Gastroesophageal sphincter (tissue), 3 donors: Measurements from ENCODE around the gene NCOA6.

Source experiments
- EP300 ChIP-seq: sonication (generic); formaldehyde crosslinking; IDR thresholded peaks from one replicate; pipeline ENCODE4 v1.6.1; 2017; ENCODE audit warnings: antibody characterized with exemption, mild to moderate bottlenecking
- POLR2A ChIP-seq, 2 donors: fragments of 450-650 bp; IDR thresholded peaks; one replicate each; pipeline ENCODE4 v1.6.1; 2017; ENCODE audit warnings: antibody characterized with exemption in 2 of 2, mild to moderate bottlenecking in 2 of 2, moderate library complexity in 1 of 2
- POLR2AphosphoS5 ChIP-seq: sonication (generic); formaldehyde crosslinking; IDR thresholded peaks from one replicate; pipeline ENCODE4 v1.6.1; 2017; ENCODE audit warnings: antibody characterized with exemption
- TF ChIP-seq, protein P1 (sequence below), 4 experiments: fragments of 200-600 bp in 2 of 4; fragments of 450-650 bp in 2 of 4; sonication (generic) in 1 of 4; IDR thresholded peaks; one replicate each; pipeline ENCODE4 v1.5.1; 2017 to 2019; ENCODE audit warnings: antibody characterized with exemption in 4 of 4, mild to moderate bottlenecking in 2 of 4, moderate library complexity in 2 of 4

DNA sequence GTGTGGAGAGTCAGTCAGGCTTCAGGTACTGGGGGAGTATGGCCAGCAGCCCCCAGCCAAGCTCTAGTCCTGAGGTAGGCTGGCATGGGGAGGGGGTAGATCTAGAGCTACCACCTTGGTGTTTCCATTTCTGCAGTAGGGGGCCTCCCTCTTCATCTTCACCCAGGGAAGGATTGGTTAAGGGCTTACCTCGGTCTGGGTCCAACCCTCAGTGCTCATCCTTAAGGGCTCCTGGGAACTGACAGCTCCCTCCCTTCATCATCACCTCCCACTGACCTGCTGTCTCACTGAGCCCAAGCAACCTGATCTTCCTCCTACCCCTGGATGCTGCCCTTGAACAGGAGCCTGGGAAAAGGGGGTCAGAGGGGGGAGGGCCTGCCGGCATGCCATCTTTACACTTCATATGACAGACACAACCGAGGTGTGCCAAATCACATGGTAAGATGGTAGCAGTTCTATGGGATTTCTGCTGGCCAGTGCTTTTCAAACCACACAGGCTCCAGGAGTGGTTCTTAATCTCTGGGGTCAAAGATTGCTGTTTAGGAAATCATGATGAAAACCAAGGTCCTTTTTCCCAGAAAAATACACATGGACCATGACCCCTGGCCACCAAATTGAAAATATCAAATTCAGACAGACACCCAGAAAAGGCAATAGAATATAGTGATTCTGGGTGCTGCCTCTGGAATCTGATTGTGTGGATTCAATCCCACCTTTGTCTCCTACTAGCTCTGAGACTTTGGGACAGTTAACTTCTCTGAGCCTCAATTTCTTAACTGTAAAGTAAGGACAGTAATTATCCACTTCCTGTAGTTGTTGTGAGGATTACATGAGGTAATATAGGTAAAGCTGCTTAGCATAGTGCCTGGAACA lies 118.3 kb downstream of the NCOA6 start:
- TF ChIP-seq POLR2A (IDR thresholded peaks at IDR 0.05), result no peak
- TF ChIP-seq, protein P1, sequence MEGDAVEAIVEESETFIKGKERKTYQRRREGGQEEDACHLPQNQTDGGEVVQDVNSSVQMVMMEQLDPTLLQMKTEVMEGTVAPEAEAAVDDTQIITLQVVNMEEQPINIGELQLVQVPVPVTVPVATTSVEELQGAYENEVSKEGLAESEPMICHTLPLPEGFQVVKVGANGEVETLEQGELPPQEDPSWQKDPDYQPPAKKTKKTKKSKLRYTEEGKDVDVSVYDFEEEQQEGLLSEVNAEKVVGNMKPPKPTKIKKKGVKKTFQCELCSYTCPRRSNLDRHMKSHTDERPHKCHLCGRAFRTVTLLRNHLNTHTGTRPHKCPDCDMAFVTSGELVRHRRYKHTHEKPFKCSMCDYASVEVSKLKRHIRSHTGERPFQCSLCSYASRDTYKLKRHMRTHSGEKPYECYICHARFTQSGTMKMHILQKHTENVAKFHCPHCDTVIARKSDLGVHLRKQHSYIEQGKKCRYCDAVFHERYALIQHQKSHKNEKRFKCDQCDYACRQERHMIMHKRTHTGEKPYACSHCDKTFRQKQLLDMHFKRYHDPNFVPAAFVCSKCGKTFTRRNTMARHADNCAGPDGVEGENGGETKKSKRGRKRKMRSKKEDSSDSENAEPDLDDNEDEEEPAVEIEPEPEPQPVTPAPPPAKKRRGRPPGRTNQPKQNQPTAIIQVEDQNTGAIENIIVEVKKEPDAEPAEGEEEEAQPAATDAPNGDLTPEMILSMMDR (IDR thresholded peaks at IDR 0.05), result no peak
- no peak for TF ChIP-seq POLR2AphosphoS5
- no peak for TF ChIP-seq EP300
